Sigmoid colon (tissue), 7 donors: Measurements from ENCODE around the gene ARL16. TPM values are rescaled to one million over a fixed set of nuclear protein-coding genes. Genes with fewer than 3 reads are reported as not detected.

Experiments used
- DNase-seq: peaks from one replicate; pipeline ENCODE4 v3.0.0-alpha.2; 2019
- H3K27ac ChIP-seq, 4 donors: fragments of 200-600 bp; sonication (generic); one replicate each; pipeline ENCODE4 v1.5.1; 2016 to 2019; ENCODE audit warnings: mild to moderate bottlenecking in 1 of 4
- H3K27me3 ChIP-seq, 3 donors: fragments of 200-600 bp; sonication (generic); one replicate each; pipeline ENCODE4 v1.5.1; 2019; ENCODE audit warnings: mild to moderate bottlenecking in 1 of 3
- H3K36me3 ChIP-seq, 4 donors: fragments of 200-600 bp; sonication (generic); one replicate each; pipeline ENCODE4 v1.5.1; 2016 to 2019
- H3K4me1 ChIP-seq, 4 donors: fragments of 200-600 bp; sonication (generic); one replicate each; pipeline ENCODE4 v1.5.1; 2017 to 2019
- H3K4me3 ChIP-seq, 4 donors: fragments of 200-600 bp; sonication (generic); one replicate each; pipeline ENCODE4 v1.5.1; 2017 to 2019; ENCODE audit warnings: mild to moderate bottlenecking in 2 of 4, moderate library complexity in 1 of 4
- H3K9me3 ChIP-seq, 4 donors: fragments of 200-600 bp in 3 of 4; sonication (generic) in 3 of 4; one replicate each; pipeline versions ENCODE4 v1.5.1 to v1.6.1; 2013 to 2019
- EP300 ChIP-seq, 4 donors: sonication (generic); formaldehyde crosslinking; IDR thresholded peaks; one replicate each; pipeline ENCODE4 v1.6.1; 2017; ENCODE audit warnings: antibody characterized with exemption in 4 of 4
- POLR2A ChIP-seq, 2 donors: fragments of 450-650 bp; IDR thresholded peaks; one replicate each; pipeline ENCODE4 v1.6.1; 2016; ENCODE audit warnings: antibody characterized with exemption in 2 of 2, mild to moderate bottlenecking in 2 of 2, moderate library complexity in 2 of 2
- POLR2AphosphoS5 ChIP-seq, 4 donors: sonication (generic); formaldehyde crosslinking; IDR thresholded peaks; one replicate each; pipeline ENCODE4 v1.6.1; 2017; ENCODE audit warnings: antibody characterized with exemption in 4 of 4
- WGBS, 2 donors: extraction: QIAGEN DNeasy Blood & Tissue Kit; methylation state at CpG; one replicate each; pipeline ENCODE4 v1.1.7; 2013; 5-methylcytosine and 5-hydroxymethylcytosine counted together
- intact Hi-C: fragments of 100-400 bp; cut with DNase I; formaldehyde crosslinking; loops from one replicate; pipeline ENCODE4 v1.15.1; 2023
- polyA plus RNA-seq, 3 donors: library from polyadenylated mRNA; stranded (reverse); fragments of 200-250 nt; gene quantifications; one replicate each; pipeline ENCODE4 v1.2.3, GENCODE V29; 2013
- total RNA-seq, 4 donors: library from RNA; depleted of rRNA; stranded (reverse); fragments of >200 nt; gene quantifications; one replicate each; pipeline ENCODE4 v1.1.0, GENCODE V29; 2016
- TF ChIP-seq, protein P1 (sequence below), 4 experiments: fragments of 450-650 bp in 3 of 4; fragments of 200-600 bp in 1 of 4; IDR thresholded peaks; one replicate each; pipeline ENCODE4 v1.5.1; 2016 to 2019; ENCODE audit warnings: antibody characterized with exemption in 4 of 4, mild to moderate bottlenecking in 3 of 4, moderate library complexity in 2 of 4
- donor health status: healthy with polysubstance abuse.
- donor health status: Bipolar disorder and iron deficiency.
- donor health status: healthy.

ARL16 gene
- total and polyA plus RNA-seq, 7 donors = 24.5 to 51.7 (median 42.3) TPM

DNA sequence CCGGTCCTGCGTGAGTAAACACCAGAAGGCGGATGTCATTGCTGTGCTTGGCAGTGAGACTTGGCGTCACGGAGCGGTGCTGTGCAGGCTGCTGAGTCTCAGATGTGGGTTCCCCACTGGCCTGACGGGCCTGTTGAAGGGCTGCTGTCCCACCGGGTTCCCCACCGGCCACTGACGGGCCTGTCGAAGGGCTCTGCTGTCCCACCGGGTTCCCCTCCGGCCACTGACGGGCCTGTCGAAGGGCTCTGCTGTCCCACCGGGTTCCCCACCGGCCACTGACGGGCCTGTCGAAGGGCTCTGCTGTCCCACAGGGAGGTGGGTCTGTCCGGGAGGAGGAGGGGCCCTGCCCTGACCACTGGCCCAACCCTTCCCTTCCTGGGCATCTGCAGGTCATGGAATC, 3.0 kb upstream of the ARL16 start:
- Histone ChIP-seq H3K27me3 (no peaks in the 10 kb centered on the region), H3K4me1 (peaks cover 0 to 32% (median 31%) of the 10 kb centered on the region in 4 donors), H3K9me3 (no peaks in the 10 kb centered on the region), H3K36me3 (peaks cover 16 to 57% (median 54%) of the 10 kb centered on the region in 4 donors), H3K4me3 (no peak overlapping the region), H3K27ac (no peak overlapping the region)
- DNase-seq = no peak
- TF ChIP-seq POLR2A (IDR thresholded peaks at IDR 0.05) (no peak), POLR2AphosphoS5 (IDR thresholded peaks at IDR 0.05) (no peak), EP300 (IDR thresholded peaks at IDR 0.05) (no peak)
- TF ChIP-seq, protein P1, sequence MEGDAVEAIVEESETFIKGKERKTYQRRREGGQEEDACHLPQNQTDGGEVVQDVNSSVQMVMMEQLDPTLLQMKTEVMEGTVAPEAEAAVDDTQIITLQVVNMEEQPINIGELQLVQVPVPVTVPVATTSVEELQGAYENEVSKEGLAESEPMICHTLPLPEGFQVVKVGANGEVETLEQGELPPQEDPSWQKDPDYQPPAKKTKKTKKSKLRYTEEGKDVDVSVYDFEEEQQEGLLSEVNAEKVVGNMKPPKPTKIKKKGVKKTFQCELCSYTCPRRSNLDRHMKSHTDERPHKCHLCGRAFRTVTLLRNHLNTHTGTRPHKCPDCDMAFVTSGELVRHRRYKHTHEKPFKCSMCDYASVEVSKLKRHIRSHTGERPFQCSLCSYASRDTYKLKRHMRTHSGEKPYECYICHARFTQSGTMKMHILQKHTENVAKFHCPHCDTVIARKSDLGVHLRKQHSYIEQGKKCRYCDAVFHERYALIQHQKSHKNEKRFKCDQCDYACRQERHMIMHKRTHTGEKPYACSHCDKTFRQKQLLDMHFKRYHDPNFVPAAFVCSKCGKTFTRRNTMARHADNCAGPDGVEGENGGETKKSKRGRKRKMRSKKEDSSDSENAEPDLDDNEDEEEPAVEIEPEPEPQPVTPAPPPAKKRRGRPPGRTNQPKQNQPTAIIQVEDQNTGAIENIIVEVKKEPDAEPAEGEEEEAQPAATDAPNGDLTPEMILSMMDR (IDR thresholded peaks at IDR 0.05) = no peak
- intact Hi-C loops = no loop called here
- 94 to 95% methylated on average over 20 of the region's 20 CpGs for WGBS, 2 donors

DNA sequence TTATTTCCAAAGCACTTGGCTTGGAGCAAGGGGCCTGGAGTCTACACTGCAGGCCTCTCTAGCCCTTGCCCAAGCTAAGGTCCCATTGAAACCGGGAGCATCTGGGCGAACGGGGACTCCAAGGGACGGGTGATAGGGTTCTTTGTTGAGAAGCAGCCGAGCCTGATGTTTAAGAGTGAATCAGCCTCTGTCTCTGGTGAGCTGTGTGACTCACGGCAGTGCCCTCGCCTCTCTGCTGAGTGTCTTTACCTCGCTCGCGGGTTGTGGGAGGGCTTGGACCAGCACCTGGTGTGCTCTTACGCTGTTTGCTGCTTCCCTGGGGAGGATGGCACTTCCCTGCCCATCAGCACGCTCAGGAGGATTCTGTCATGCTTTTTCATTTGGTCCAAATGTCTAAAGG, 1.5 kb upstream of the ARL16 start:
- no peak for TF ChIP-seq EP300 (IDR thresholded peaks at IDR 0.05)
- TF ChIP-seq, protein P1 (IDR thresholded peaks at IDR 0.05) = no peak
- TF ChIP-seq POLR2A (IDR thresholded peaks at IDR 0.05) = no peak
- TF ChIP-seq POLR2AphosphoS5 (IDR thresholded peaks at IDR 0.05) = no peak
- WGBS, 2 donors = 75 to 80% methylated on average over 12 of the region's 12 CpGs
- no peaks in the 10 kb centered on the region for H3K9me3 ChIP-seq
- intact Hi-C loops = loop anchor here (2.0 kb wide), 1 partner anchor 18 kb away; the partner anchor contains the start of gene MRPL12
- H3K27me3 ChIP-seq = no peaks in the 10 kb centered on the region
- peak overlapping the region in 1 of 4 donors; percentile 81 for H3K27ac ChIP-seq
- peaks cover 12 to 52% (median 40%) of the 10 kb centered on the region in 4 donors for H3K36me3 ChIP-seq
- DNase-seq = no peak
- peak overlapping the region in 3 of 4 donors; percentile 81 to 97 (median 92) for H3K4me3 ChIP-seq
- peaks cover 0 to 32% (median 31%) of the 10 kb centered on the region in 4 donors for H3K4me1 ChIP-seq

DNA sequence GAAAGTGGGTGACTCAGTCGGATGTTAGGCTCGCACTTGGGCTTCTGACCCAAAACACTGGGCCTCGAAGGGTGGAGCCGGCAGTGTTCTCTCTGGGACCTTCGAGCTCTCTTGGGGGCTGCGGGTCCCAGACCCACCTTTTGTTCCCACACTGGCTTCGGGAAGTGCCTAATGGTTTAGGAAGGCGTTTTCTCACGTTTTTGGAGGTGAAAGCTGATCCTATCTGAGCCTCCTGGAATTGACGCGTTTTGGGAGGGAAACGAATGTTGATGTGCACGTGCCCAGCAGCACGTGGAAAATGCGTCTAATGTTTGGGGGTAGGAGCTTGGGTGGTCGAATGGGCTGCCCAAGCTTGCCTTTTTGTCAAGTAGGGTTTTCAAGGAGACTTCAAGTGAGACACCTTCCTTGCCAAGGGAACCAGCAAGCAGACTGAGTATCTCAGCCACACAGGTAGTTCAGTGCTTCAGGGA, 880 bp upstream of the ARL16 start:
- peaks cover 12 to 49% (median 34%) of the 10 kb centered on the region in 4 donors for H3K36me3 ChIP-seq
- 2 to 6% methylated on average over 16 of the region's 16 CpGs for WGBS, 2 donors
- peaks cover 0 to 32% (median 31%) of the 10 kb centered on the region in 4 donors for H3K4me1 ChIP-seq
- TF ChIP-seq, protein P1 (IDR thresholded peaks at IDR 0.05) = no peak
- peak overlapping the region; percentile 80 to 93 (median 84) for H3K27ac ChIP-seq
- intact Hi-C loops = loop anchor here (2.0 to 5.0 kb wide), 2 partner anchors 18 to 47 kb away; partner anchors contain the start of genes MRPL12, NPLOC4 and TSPAN10
- H3K27me3 ChIP-seq = no peaks in the 10 kb centered on the region
- H3K4me3 ChIP-seq = peak overlapping the region; percentile 75 to 97 (median 86)
- DNase-seq = no peak
- H3K9me3 ChIP-seq = no peaks in the 10 kb centered on the region

DNA sequence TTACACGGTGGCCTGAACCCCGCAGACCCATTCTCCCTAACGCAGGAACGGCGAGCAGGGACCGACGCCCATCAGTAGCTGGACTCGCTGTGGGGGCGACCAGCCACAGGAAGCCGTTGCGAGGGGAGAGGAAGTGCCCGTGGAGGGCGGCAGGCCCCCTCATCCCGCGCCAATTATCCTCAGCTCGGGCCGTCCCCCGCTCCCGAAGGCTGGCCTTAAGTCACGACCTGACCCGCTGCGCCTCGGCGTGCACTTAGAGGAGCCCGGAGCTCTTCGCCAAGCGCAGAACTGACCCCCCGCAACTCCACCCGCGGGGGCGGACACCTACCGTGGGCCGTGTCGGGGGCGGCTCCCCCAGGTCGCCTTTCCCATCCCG, 401 bp downstream of the ARL16 start:
- H3K4me3 ChIP-seq = peak overlapping the region; percentile 75 to 97 (median 86)
- peaks cover 0 to 32% (median 31%) of the 10 kb centered on the region in 4 donors for H3K4me1 ChIP-seq
- H3K27ac ChIP-seq = peak overlapping the region; percentile 81 to 93 (median 84)
- intact Hi-C loops = loop anchor here (5.0 kb wide), 1 partner anchor 46 kb away; the partner anchor contains the start of genes NPLOC4 and TSPAN10
- 0 to 1% methylated on average over 37 of the region's 37 CpGs for WGBS, 2 donors
- DNase-seq = no peak
- no peaks in the 10 kb centered on the region for H3K9me3 ChIP-seq
- H3K36me3 ChIP-seq = peaks cover 12 to 36% (median 21%) of the 10 kb centered on the region in 4 donors
- no peak for TF ChIP-seq POLR2AphosphoS5 (IDR thresholded peaks at IDR 0.05)
- TF ChIP-seq EP300 (IDR thresholded peaks at IDR 0.05) = no peak
- no peak for TF ChIP-seq POLR2A (IDR thresholded peaks at IDR 0.05)
- TF ChIP-seq, protein P1 (IDR thresholded peaks at IDR 0.05) = no peak
- no peaks in the 10 kb centered on the region for H3K27me3 ChIP-seq
